ENCODE measurements around the gene MIF. TPM values are rescaled to one million over a fixed set of nuclear protein-coding genes. Genes with fewer than 3 reads are reported as not detected.
"Not testable (repeated sequence)": the region's sequence is repeated elsewhere in the genome, so short reads cannot be mapped to it uniquely, and the experiment has no call there.

MIF gene
- total RNA-seq, 4 donors from 2014 or later, result 164 to 261 (median 237) TPM

DNA sequence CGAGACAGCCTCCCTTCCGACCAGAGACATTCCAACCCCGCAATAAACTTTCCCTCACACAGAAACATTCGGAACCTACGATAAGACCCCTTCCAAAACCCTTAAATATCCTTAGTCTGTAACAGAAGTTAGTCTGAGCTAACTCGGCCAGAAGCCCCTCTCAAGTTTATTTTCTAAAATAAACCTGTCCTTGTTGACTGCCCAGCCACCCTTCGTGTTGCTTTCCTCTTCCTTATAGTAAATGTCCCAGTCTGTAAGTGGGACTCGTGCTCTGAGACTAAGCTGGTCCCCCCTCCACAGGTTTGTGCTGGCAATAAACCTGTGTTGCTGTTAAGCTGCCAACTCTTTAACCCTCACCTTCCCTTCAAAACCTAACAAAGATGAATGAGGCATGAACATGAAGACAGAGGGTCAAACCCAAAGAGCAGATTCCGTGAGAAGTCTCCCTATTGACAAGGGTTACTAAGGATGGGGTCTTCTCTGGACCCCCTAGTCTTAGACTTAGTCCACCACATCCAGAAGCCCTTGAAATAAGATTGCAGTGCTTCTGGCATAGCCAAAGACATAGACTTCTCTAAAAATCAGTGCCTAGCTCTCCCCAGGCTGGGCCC, 18.2 kb downstream of the MIF start:
- Histone ChIP-seq H3K4me3 (no peak overlapping the region), H3K9me3 (no peaks in the 10 kb centered on the region), H3K27ac (no peak overlapping the region), H3K27me3 (no peaks in the 10 kb centered on the region), H3K36me3 (no peaks in the 10 kb centered on the region), H3K4me1 (peaks cover 0 to 20% (median 5%) of the 10 kb centered on the region in 3 donors)
- WGBS, 2 donors (ENCODE audit: low coverage in 1 of 2), result 86 to 90% methylated on average over 8 to 9 of the region's 9 CpGs
- no peak for ATAC-seq
- TF ChIP-seq EP300 (IDR thresholded peaks at IDR 0.05) (no peak), POLR2A (IDR thresholded peaks at IDR 0.05) (no peak), POLR2AphosphoS5 (IDR thresholded peaks at IDR 0.05) (no peak)
- TF ChIP-seq, protein P1, sequence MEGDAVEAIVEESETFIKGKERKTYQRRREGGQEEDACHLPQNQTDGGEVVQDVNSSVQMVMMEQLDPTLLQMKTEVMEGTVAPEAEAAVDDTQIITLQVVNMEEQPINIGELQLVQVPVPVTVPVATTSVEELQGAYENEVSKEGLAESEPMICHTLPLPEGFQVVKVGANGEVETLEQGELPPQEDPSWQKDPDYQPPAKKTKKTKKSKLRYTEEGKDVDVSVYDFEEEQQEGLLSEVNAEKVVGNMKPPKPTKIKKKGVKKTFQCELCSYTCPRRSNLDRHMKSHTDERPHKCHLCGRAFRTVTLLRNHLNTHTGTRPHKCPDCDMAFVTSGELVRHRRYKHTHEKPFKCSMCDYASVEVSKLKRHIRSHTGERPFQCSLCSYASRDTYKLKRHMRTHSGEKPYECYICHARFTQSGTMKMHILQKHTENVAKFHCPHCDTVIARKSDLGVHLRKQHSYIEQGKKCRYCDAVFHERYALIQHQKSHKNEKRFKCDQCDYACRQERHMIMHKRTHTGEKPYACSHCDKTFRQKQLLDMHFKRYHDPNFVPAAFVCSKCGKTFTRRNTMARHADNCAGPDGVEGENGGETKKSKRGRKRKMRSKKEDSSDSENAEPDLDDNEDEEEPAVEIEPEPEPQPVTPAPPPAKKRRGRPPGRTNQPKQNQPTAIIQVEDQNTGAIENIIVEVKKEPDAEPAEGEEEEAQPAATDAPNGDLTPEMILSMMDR (IDR thresholded peaks at IDR 0.05), result no peak

DNA sequence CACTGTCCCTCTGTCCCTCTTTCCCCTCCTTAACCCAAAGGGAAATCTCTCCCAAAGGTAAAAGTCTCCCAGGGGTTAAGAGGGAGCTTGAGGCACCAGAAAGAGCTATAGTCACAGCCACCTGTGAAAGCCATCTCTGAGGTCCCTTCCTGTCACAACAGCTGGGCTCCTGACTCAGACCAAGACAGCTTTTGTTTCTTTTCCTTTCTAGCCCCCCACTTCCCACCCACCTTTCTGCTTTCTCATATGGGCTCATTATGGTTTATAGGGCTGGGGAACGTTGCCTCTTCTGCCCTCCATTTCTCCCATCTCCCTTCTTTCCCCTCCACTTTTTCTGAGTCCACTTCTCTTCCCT, 19.1 kb downstream of the MIF start:
- H3K9me3 ChIP-seq, result no peaks in the 10 kb centered on the region
- 0% methylated on average over 1 of the region's 1 CpG for WGBS, 2 donors (ENCODE audit: low coverage in 1 of 2)
- ATAC-seq, result no peak

DNA sequence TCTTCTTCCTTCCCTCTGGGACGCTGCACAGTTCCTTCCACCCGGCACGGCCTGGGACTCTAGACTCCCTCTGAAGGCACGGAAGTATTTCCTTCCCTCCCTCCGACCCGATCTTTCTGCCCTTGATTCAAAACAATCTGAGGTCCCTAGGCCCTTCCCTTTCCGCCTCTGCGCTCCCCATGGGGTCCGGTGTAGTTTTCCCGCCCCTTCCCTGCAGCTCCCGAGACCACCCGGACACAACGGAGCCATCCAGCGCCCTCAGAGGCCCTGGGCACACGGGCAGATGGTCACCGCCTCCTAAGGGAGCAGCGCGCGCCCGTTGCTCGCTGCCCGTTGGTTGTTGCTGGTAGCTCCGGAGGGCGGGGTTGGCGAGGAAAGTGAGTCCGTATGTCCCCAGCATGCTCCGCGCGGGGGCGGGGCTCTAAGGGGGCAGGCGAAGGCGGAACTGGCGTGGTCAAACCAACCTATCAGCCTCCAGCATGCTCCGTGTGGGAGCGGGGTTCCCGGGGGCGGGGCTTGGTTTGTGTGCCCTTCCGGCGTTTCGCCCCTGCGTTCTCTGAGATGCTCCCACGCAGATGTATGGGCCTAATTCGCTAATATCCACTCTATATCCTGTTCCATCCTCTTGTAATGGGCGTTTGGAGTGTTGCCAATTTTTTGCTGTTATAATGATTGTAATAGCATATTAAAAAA, 19.6 kb downstream of the MIF start:
- no peaks in the 10 kb centered on the region for H3K27me3 ChIP-seq
- peaks cover 0 to 19% (median 5%) of the 10 kb centered on the region in 3 donors for H3K4me1 ChIP-seq
- ATAC-seq, result peak; percentile 99
- H3K36me3 ChIP-seq, result no peaks in the 10 kb centered on the region
- TF ChIP-seq POLR2A (IDR thresholded peaks at IDR 0.05), result peak; percentile 83 to 84
- TF ChIP-seq, protein P1 (IDR thresholded peaks at IDR 0.05), result no peak
- peak; percentile 94 for TF ChIP-seq POLR2AphosphoS5 (IDR thresholded peaks at IDR 0.05)
- 0 to 5% methylated on average over 12 to 18 of the region's 44 CpGs for WGBS, 2 donors (ENCODE audit: low coverage in 1 of 2)
- peak overlapping the region; percentile 39 to 59 for H3K4me3 ChIP-seq
- peak overlapping the region; percentile 65 to 95 (median 88) for H3K27ac ChIP-seq
- no peaks in the 10 kb centered on the region for H3K9me3 ChIP-seq

More for the DNA sequence above, 19.1 kb downstream of the MIF start:
- no peak for TF ChIP-seq POLR2A (IDR thresholded peaks at IDR 0.05)
- no peak for TF ChIP-seq EP300 (IDR thresholded peaks at IDR 0.05)
- TF ChIP-seq, protein P1 (IDR thresholded peaks at IDR 0.05), result no peak
- no peak for TF ChIP-seq POLR2AphosphoS5 (IDR thresholded peaks at IDR 0.05)
- Histone ChIP-seq H3K27me3 (no peaks in the 10 kb centered on the region), H3K27ac (peak overlapping the region; percentile 65 to 95 (median 88)), H3K4me1 (peaks cover 0 to 20% (median 5%) of the 10 kb centered on the region in 3 donors), H3K4me3 (peak overlapping the region; percentile 39 to 59), H3K36me3 (no peaks in the 10 kb centered on the region)

DNA sequence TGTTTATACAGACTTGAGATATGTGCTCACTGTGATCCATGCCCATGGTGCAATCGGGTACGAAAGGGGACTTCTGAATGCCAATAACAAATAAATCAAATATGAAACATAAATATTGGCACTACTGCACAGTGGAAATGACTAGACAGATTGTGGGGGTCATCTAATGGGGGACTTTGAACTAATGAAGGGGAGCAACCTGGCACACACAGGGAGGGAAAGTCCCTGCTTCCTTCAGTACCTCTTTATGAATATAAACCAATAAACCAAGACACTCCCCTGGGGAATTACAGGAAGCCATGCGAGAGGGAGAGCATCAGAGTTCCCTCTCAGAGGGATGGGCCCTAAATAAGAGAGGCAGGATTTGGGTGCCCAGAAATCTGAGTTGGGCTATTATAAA, 21.1 kb downstream of the MIF start:
- Histone ChIP-seq H3K36me3 (no peaks in the 10 kb centered on the region), H3K27me3 (no peaks in the 10 kb centered on the region)
- 72 to 90% methylated on average over 3 of the region's 3 CpGs for WGBS, 2 donors (ENCODE audit: low coverage in 1 of 2)

DNA sequence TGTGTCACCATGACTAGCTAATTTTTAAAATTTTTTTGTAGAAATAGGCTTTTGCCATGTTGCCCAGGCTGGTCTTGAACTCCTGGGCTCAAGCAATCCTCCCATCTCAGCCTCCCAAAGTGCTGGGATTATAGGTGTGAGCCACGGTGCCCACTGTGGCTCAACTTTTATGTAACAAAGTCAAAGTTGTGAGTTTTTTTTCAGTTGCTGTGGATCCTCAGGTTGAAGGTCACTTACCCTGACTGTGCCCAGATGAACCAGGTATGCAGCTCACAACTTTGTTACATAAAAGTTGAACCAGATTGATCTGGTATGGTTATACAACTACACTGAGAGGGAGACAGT, 26.1 kb downstream of the MIF start:
- Histone ChIP-seq H3K27ac (peak overlapping the region; percentile 45 to 74 (median 61)), H3K4me1 (peaks cover 0 to 11% (median 0%) of the 10 kb centered on the region in 3 donors), H3K36me3 (peaks cover 0 to 21% of the 10 kb centered on the region in 2 donors)
- H3K9me3 ChIP-seq, ATAC-seq, H3K27me3 ChIP-seq, H3K4me3 ChIP-seq: not testable (repeated sequence)
- 100% methylated on average over 1 of the region's 1 CpG; no CpG with 5 or more reads in 1 of the 2 donors for WGBS, 2 donors (ENCODE audit: low coverage in 1 of 2)

More for the DNA sequence above, 21.1 kb downstream of the MIF start:
- Histone ChIP-seq H3K9me3 (no peaks in the 10 kb centered on the region), H3K4me1 (peaks cover 0 to 19% (median 5%) of the 10 kb centered on the region in 3 donors), H3K4me3 (no peak overlapping the region), H3K27ac (peak overlapping the region in 1 of 4 donors; percentile 90)
- TF ChIP-seq POLR2AphosphoS5 (IDR thresholded peaks at IDR 0.05), result no peak
- no peak for TF ChIP-seq EP300 (IDR thresholded peaks at IDR 0.05)
- no peak for TF ChIP-seq POLR2A (IDR thresholded peaks at IDR 0.05)
- TF ChIP-seq, protein P1 (IDR thresholded peaks at IDR 0.05), result no peak
- ATAC-seq, result no peak

DNA sequence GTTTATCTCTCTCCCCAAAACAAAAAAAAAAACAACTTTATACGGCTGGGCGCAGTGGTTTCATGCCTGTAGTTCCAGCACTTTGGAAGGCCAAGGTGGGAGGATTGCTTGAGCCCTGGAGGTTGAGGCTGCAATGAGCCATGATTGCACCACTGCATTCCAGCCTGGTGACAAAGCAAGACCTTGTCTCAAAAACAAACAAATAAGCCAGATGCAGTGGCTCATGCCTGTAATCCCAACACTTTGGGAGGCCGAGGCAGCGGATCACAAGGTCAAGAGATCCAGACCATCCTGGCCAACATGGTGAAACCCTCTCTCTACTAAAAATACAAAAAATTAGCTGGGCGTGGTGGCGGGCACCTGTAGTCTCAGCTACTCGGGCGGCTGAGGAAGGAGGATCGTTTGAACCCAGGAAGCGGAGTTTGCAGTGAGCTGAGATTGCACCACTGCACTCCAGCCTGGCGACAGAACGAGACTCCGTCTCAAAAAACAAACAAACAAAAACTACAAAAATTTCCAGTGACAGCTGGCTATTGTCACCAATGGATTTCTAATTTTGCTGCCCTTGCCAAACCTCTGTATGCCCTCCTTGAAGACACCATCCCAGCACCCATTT, 27.5 kb downstream of the MIF start:
- H3K27ac ChIP-seq, H3K27me3 ChIP-seq, H3K4me3 ChIP-seq: not testable (repeated sequence)
- peaks cover 0 to 34% of the 10 kb centered on the region in 2 donors for H3K36me3 ChIP-seq
- peak; percentile 54 for ATAC-seq
- H3K9me3 ChIP-seq, result peaks cover 0 to 11% (median 0%) of the 10 kb centered on the region in 3 donors
- H3K4me1 ChIP-seq, result peaks cover 0 to 11% (median 0%) of the 10 kb centered on the region in 3 donors
- WGBS, 2 donors (ENCODE audit: low coverage in 1 of 2), result 95% methylated on average over 13 of the region's 13 CpGs; no CpG with 5 or more reads in 1 of the 2 donors
